Transverse colon (tissue), 3 donors: ENCODE results near the gene LIX1L.

Experiments
- POLR2A ChIP-seq: fragments of 450-650 bp; IDR thresholded peaks from one replicate; pipeline ENCODE4 v1.6.1; 2016; ENCODE audit warnings: antibody characterized with exemption, mild to moderate bottlenecking, moderate library complexity
- TF ChIP-seq, protein P1 (sequence below), 5 experiments: fragments of 200-600 bp in 3 of 5; fragments of 450-650 bp in 2 of 5; sonication (generic) in 3 of 5; IDR thresholded peaks; 1 replicate in 2 of 5; 2 replicates in 3 of 5; pipeline ENCODE4 v1.5.1; 2016 to 2017; ENCODE audit warnings: antibody characterized with exemption in 5 of 5, inconsistent platforms in 3 of 5, mild to moderate bottlenecking in 2 of 5, moderate library complexity in 1 of 5

DNA sequence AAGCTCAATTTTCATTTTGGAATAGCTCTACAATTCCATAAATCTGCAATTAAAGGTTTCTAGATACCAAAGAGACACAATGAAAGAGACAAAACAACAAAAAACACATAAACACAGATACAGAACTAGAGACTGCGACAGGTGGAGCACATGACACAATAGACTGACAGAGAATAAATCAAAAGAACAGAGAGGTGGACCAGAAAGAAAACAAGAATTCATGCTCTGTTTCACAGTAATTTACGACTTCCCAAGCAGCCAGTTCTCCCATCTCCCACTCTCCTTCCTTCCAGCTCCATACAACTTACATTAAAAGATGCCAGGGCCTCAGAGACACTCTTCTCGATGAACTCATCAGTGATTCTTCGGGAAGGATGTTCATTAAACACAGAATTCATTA, 15.4 kb downstream of the LIX1L start:
- TF ChIP-seq, protein P1, sequence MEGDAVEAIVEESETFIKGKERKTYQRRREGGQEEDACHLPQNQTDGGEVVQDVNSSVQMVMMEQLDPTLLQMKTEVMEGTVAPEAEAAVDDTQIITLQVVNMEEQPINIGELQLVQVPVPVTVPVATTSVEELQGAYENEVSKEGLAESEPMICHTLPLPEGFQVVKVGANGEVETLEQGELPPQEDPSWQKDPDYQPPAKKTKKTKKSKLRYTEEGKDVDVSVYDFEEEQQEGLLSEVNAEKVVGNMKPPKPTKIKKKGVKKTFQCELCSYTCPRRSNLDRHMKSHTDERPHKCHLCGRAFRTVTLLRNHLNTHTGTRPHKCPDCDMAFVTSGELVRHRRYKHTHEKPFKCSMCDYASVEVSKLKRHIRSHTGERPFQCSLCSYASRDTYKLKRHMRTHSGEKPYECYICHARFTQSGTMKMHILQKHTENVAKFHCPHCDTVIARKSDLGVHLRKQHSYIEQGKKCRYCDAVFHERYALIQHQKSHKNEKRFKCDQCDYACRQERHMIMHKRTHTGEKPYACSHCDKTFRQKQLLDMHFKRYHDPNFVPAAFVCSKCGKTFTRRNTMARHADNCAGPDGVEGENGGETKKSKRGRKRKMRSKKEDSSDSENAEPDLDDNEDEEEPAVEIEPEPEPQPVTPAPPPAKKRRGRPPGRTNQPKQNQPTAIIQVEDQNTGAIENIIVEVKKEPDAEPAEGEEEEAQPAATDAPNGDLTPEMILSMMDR (IDR thresholded peaks at IDR 0.05): no peak
- TF ChIP-seq POLR2A: no peak
